ENCODE data around the gene LPIN3. TPM values are rescaled to one million over a fixed set of nuclear protein-coding genes. Genes with fewer than 3 reads are reported as not detected.
"Not testable (repeated sequence)": the region's sequence is repeated elsewhere in the genome, so short reads cannot be mapped to it uniquely, and the experiment has no call there.

LPIN3 gene
- total RNA-seq (2014; rRNA removed), result 15.3 and 19.1 TPM in 2 replicates
- polyA plus RNA-seq (2012), result 6.8 TPM

DNA sequence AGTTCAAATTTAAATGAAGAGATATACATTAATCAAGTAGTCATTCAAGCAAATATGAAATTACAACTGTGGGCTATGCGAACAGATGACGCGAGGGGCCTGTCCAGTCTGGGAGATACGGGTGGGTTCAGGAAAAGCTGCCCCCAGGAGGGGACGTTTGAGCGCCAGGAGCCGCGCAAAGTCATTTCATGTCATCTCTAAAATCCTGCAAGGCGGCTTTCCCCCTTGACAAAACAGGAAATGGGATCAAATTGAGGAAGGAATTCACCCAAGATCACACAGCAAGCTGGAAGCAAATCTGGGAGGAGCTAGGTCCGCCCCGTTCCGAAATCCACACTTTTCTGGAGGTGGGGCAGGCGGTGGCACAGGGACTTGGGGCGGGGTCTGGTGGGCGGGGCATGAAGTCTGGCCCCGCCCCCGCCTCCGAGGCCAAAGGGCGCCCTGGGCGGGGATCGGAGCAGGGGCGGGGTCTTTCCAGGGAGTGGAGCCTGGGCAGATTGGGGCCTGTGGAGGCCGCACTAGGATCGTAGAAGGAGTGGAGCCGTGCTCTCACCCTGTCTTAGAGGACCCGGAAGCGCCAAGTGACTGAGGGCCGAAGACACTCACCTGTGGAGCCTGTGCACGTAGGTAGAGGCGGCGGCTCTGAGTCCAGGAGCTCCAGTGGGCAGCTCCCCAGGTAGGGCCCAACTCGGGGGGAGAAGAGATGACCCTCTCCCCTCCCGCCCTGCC lies at the start of gene LPIN3:
TSS of gene LPIN3 (plus strand) at position 495 of the 729 bp plus-strand sequence. CDS start 4,983 bp downstream, outside the sequence.
- DNase-seq (ENCODE audit: low read depth), result peak; percentile 89

DNA sequence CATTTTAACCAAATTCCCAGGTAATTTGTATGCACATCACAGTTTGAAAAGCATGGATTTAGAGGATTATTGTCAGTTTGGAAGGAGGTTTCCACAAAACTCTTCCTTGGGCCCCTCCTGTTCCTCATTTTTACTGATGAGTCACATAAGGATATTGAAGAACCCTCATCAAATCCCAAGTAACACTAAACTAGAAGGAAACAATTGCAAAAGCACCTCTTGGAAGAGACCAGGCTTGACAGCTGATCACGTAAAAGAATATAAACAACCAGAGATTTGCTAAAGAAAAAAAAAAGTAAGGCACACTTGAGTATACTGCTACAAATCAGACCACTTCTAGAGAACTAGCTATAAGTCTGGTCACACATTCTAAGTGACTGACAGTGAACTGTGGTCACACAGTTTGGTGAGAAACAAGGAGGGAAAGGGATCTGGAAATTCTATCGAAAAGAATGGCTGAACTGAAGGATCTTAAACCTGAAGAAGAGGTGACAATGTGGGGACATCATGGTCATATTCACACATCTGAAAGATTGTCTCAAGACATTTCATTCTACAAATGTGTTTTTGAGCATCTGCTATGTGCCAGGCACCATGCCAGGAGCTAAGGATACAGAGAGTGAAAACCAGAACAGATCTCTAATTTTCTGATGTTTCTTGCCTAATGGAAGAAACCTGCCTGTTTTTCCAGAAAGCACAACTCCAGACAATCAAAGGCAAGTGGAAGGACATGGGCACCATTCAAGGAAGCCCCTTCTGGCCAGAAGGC lies 47.2 kb upstream of the LPIN3 start:
- peak; percentile 74 for DNase-seq (ENCODE audit: low read depth)

DNA sequence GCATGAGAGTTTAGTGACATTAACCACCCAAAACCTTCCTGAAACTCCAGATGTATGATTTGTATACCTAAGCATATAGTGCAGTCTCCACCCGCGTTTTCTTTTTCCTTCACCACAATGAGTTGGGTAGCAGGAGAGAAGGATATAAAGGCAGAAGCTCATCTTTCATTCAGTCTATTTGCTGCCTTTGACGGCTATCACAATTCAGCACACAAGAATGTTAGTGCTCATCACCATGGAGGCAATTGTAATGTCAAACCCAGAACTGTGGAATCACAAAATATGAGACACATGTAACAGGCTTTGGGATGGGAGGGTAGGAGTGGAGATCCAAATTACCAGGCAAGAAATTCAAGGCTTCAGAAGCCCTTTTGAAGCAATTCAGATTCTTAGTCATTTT lies 40.7 kb upstream of the LPIN3 start:
- peak; percentile 46 for DNase-seq (ENCODE audit: low read depth)

DNA sequence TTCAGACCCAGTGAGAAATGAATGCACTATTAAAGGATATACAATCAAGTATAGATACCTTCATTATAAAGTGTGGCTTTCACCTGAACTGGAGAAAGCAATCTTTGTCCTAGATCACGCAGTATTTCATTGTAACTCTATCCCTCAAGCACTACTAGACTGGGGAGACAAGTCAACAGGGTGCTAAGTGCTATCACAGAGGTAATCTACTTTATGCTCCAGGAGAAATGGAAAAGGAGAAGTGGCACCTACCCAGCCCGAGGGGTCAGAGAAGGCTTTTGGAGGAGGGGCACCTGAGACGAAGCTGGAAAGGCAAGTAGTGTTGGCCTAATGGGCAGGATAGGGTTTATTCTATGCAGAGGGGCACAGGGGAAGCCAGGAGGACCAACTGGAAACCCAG lies 40.2 kb upstream of the LPIN3 start:
- DNase-seq (ENCODE audit: low read depth), result no peak

- DNase-seq (ENCODE audit: low read depth), result no peak
These were observed 39.7 kb upstream of the LPIN3 start for GRCh38 chr20:41300886-41301285.

DNA sequence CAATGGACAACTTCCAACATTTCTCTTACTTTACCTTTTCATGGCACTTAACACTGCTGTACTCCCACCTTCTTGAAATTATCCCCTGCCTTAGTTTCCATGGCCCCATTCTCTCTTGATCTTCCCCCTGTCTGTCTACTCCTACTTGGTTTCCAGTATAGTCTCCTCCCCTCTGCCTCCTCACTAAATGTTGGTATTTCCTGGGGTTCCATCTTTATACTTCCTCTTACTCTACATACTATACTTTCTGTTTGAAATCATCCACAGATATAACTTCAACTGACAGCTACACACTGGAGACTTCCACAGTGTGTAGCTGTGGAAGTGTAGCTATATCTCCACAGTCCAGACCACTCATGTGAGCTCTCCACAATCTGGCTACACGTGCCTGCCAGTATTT lies 36.6 kb upstream of the LPIN3 start:
- DNase-seq (ENCODE audit: low read depth), result no peak

DNA sequence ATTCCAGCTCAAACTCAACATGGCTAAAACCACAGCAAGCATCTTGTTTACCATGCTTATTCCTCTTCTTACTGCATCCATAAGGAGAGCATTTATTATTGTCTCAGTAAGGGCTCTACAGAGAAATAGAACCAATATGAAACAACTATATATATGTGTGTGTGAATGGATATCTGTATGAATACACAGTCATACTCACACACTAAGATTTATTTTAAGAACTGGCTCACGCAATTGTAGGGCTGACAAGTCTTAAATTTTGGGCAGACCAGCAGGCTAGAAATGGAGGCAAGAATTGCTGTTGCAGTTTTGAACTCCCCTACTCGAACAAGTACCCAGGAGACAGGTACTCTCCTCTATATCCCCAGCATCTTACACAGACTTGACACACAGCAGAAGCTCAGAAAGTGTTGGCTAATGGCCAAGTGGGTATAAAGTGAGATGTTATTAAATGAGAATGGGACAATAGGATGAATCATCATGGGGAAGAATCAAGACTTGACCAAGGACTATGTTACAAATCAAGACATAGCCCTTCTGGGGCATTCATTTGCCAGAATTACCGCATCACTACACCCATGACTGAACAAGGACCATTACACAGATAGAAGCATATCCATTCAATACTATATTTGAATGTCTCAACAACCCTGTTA lies 36.1 kb upstream of the LPIN3 start:
- no peak for DNase-seq (ENCODE audit: low read depth)

- no peak for DNase-seq (ENCODE audit: low read depth)
These were observed 34.4 kb upstream of the LPIN3 start for GRCh38 chr20:41306061-41306727.

- DNase-seq (ENCODE audit: low read depth), result no peak
These were observed 33.6 kb upstream of the LPIN3 start for GRCh38 chr20:41307021-41307420.

- DNase-seq (ENCODE audit: low read depth), result peak; percentile 83
These were observed 32.3 kb upstream of the LPIN3 start for GRCh38 chr20:41308290-41308711.

GRCh38 chr20:41308726-41309413 lies 31.8 kb upstream of the LPIN3 start:
- DNase-seq (ENCODE audit: low read depth), result no peak

GRCh38 chr20:41309817-41310216 lies 30.8 kb upstream of the LPIN3 start:
- DNase-seq (ENCODE audit: low read depth), result peak; percentile 75

GRCh38 chr20:41312009-41312408 lies 28.6 kb upstream of the LPIN3 start:
- not testable (repeated sequence) for DNase-seq (ENCODE audit: low read depth)

GRCh38 chr20:41314386-41314785 lies 26.2 kb upstream of the LPIN3 start:
- DNase-seq (ENCODE audit: low read depth), result peak; percentile 74

DNA sequence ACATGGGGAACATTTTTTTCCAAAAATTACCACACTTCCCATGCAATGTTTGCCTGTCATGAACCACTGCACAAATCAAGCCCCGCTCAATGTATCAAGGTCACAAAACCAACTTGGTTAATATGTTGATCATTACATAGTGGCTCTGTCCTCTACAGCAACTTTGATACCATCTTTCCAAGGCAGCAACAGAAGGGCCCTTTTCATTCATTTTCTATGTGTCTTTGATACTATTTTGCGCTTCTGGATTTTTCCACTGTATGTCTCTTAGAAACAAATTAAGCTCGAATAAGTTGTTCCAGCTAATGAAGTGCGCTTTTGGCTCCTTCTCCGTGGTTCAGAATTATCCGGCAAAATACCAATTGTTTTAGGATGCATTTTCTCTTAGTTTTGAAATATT lies 24.6 kb upstream of the LPIN3 start:
- no peak for DNase-seq (ENCODE audit: low read depth)

- peak; percentile 79 for DNase-seq (ENCODE audit: low read depth)
These were observed 23.7 kb upstream of the LPIN3 start for GRCh38 chr20:41316602-41317545.

- peak; percentile 95 for DNase-seq (ENCODE audit: low read depth)
These were observed 22.9 kb upstream of the LPIN3 start, which contains the start of gene ZHX3 for GRCh38 chr20:41317546-41318270. TSS of gene ZHX3 (minus strand) at chr20:41317731. CDS start at chr20:41204916, 112,815 bp downstream.

- DNase-seq (ENCODE audit: low read depth), result no peak
These were observed 22.4 kb upstream of the LPIN3 start for GRCh38 chr20:41318271-41318649.

GRCh38 chr20:41320441-41320840 lies 20.2 kb upstream of the LPIN3 start:
- no peak for DNase-seq (ENCODE audit: low read depth)

Measured in LHCN-M2 (cell line).